CD4-positive, alpha-beta T cell (primary cell): ENCODE data around the gene AHRR. TPM values are rescaled to one million over a fixed set of nuclear protein-coding genes. Genes with fewer than 3 reads are reported as not detected.
"Not testable (repeated sequence)": the region's sequence is repeated elsewhere in the genome, so short reads cannot be mapped to it uniquely, and the experiment has no call there.

Source experiments
- ATAC-seq: fragments of 200-7000 bp; cut with Tn5 transposase; one replicate; pipeline ENCODE4 v1.10.0; 2022; ENCODE audit warnings: mild to moderate bottlenecking; ENCODE audit not compliant: poor library complexity
- CTCF ChIA-PET: fragments of 350-600 bp; sonication (Branson Sonifier 250); formaldehyde crosslinking; loops from one replicate; lab custom pipeline; 2021; ENCODE audit warnings: antibody characterized with exemption, inconsistent platforms; lab: Charles Lee
- POLR2A ChIA-PET: fragments of 350-600 bp; sonication (Branson Sonifier 250); formaldehyde crosslinking; loops from one replicate; lab custom pipeline; 2021; ENCODE audit warnings: antibody characterized with exemption, inconsistent platforms; lab: Charles Lee
- DNase-seq, 14 experiments: peaks; one replicate each; pipeline ENCODE4 v3.0.0-alpha.2; 2013 to 2020; ENCODE audit warnings: mixed read lengths in 2 of 14
- H3K27ac ChIP-seq, 2 donors: one replicate each; pipeline versions ENCODE4 v1.5.1 to v1.7.0; 2013; ENCODE audit warnings: low read length in 2 of 2, low read depth in 1 of 2, mild to moderate bottlenecking in 1 of 2
- H3K27me3 ChIP-seq, 2 experiments: 1 replicate in 1 of 2; 2 replicates in 1 of 2; pipeline versions ENCODE4 v1.6.1 to v1.7.0; 2013; ENCODE audit warnings: low read length in 2 of 2, control low read depth in 1 of 2, mild to moderate bottlenecking in 1 of 2, moderate library complexity in 1 of 2; ENCODE audit not compliant: insufficient read depth in 2 of 2, control insufficient read depth in 1 of 2
- H3K36me3 ChIP-seq: one replicate; pipeline ENCODE4 v1.6.1; 2013; ENCODE audit warnings: low read length, control low read depth; ENCODE audit not compliant: insufficient read depth
- H3K4me1 ChIP-seq: one replicate; pipeline ENCODE4 v1.6.1; 2013; ENCODE audit warnings: low read length, control low read depth; ENCODE audit not compliant: insufficient read depth
- H3K4me3 ChIP-seq: one replicate; pipeline ENCODE4 v1.5.1; 2013; ENCODE audit warnings: mild to moderate bottlenecking, low read length, moderate library complexity
- H3K9me3 ChIP-seq, 2 experiments: 1 replicate in 1 of 2; 2 replicates in 1 of 2; pipeline versions ENCODE4 v1.6.1 to v1.7.0; 2013; ENCODE audit warnings: low read length in 2 of 2, mild to moderate bottlenecking in 2 of 2, control low read depth in 1 of 2, moderate library complexity in 1 of 2; ENCODE audit not compliant: control insufficient read depth in 1 of 2, insufficient read depth in 1 of 2
- H3K27ac Mint-ChIP-seq: one replicate; pipeline ENCODE4 v1.8.0; 2020; ENCODE audit warnings: mixed read lengths
- H3K27me3 Mint-ChIP-seq: one replicate; pipeline ENCODE4 v1.8.0; 2021; ENCODE audit warnings: mixed read lengths
- H3K36me3 Mint-ChIP-seq: one replicate; pipeline ENCODE4 v1.8.0; 2021; ENCODE audit warnings: low read depth, mixed read lengths
- H3K4me1 Mint-ChIP-seq: one replicate; pipeline ENCODE4 v1.8.0; 2021; ENCODE audit warnings: low read depth, mixed read lengths
- H3K4me3 Mint-ChIP-seq: one replicate; pipeline ENCODE4 v1.8.0; 2020; ENCODE audit warnings: mild to moderate bottlenecking, mixed read lengths
- H3K9me3 Mint-ChIP-seq: one replicate; pipeline ENCODE4 v1.8.0; 2020; ENCODE audit warnings: mixed read lengths
- CTCF ChIP-seq: fragments of 200-600 bp; IDR thresholded peaks from one replicate; pipeline ENCODE4 v1.8.0; 2022; ENCODE audit warnings: antibody characterized with exemption, mild to moderate bottlenecking
- intact Hi-C, 2 experiments: fragments of 100-400 bp; cut with DNase I in 1 of 2; cut with micrococcal nuclease in 1 of 2; formaldehyde crosslinking; loops; one replicate each; pipeline versions ENCODE4 v1.15.1 to v1.9.0; 2023 to 2025; cut with DNase I, micrococcal nuclease
- total RNA-seq, 174 experiments: library from RNA in 2 of 174; stranded (reverse) in 2 of 174; gene quantifications; one replicate each; pipeline ENCODE4 v1.2.3 and lab custom pipeline; 2021 to 2026

The AHRR gene
- total RNA-seq, 2 experiments from 2014 or later: 0.45 to 0.63 TPM

- Mint-ChIP-seq H3K9me3 (no peaks in the 10 kb centered on the region), H3K27me3 (peaks cover 29% of the 10 kb centered on the region), H3K4me3 (no peak overlapping the region), H3K36me3 (no peaks in the 10 kb centered on the region), H3K4me1 (no peaks in the 10 kb centered on the region), H3K27ac (no peak overlapping the region)
- DNase-seq: no peak
- Histone ChIP-seq H3K27me3 (peaks cover 0 to 7% of the 10 kb centered on the region in 2 experiments), H3K4me1 (no peaks in the 10 kb centered on the region), H3K4me3 (no peak overlapping the region), H3K9me3 (no peaks in the 10 kb centered on the region), H3K27ac (no peak overlapping the region), H3K36me3 (no peaks in the 10 kb centered on the region)
- ChIA-PET POLR2A (no interaction called here), CTCF (no interaction called here)
- no peak for ATAC-seq
- TF ChIP-seq CTCF: no peak
- intact Hi-C loops: no loop called here
These were observed 86.3 kb downstream of the AHRR start for GRCh38 chr5:407801-408268.

- Histone ChIP-seq H3K36me3 (no peaks in the 10 kb centered on the region), H3K9me3 (no peaks in the 10 kb centered on the region), H3K27me3 (no peaks in the 10 kb centered on the region), H3K27ac (no peak overlapping the region), H3K4me1 (no peaks in the 10 kb centered on the region), H3K4me3 (no peak overlapping the region)
- Mint-ChIP-seq H3K4me3 (no peak overlapping the region), H3K9me3 (no peaks in the 10 kb centered on the region), H3K27ac (no peak overlapping the region), H3K36me3 (no peaks in the 10 kb centered on the region), H3K4me1 (no peaks in the 10 kb centered on the region), H3K27me3 (peaks cover 12% of the 10 kb centered on the region)
- POLR2A ChIA-PET: no interaction called here
- DNase-seq (no peak), ATAC-seq (no peak)
- intact Hi-C loops: no loop called here
- no peak for TF ChIP-seq CTCF
- CTCF ChIA-PET: no interaction called here
These were observed 89.5 kb downstream of the AHRR start for GRCh38 chr5:410911-411517.

- Mint-ChIP-seq H3K27me3 (peaks cover 12% of the 10 kb centered on the region), H3K36me3 (no peaks in the 10 kb centered on the region), H3K4me1 (no peaks in the 10 kb centered on the region), H3K27ac (no peak overlapping the region), H3K4me3 (no peak overlapping the region), H3K9me3 (no peaks in the 10 kb centered on the region)
- CTCF ChIA-PET: no interaction called here
- POLR2A ChIA-PET: no interaction called here
- TF ChIP-seq CTCF: no peak
- Histone ChIP-seq H3K27ac (no peak overlapping the region), H3K36me3 (no peaks in the 10 kb centered on the region), H3K9me3 (no peaks in the 10 kb centered on the region), H3K4me1 (no peaks in the 10 kb centered on the region), H3K27me3 (no peaks in the 10 kb centered on the region), H3K4me3 (no peak overlapping the region)
- ATAC-seq (no peak), DNase-seq (peak in 1 of 14 experiments; percentile 15)
- intact Hi-C loops: no loop called here
These were observed 90.2 kb downstream of the AHRR start for GRCh38 chr5:411728-412127.

GRCh38 chr5:414991-415927 is 93.7 kb downstream of the AHRR start:
- DNase-seq: peak in 2 of 14 experiments; percentile 18 to 33
- H3K27me3 ChIP-seq, H3K27ac Mint-ChIP-seq, H3K4me3 Mint-ChIP-seq, H3K36me3 Mint-ChIP-seq, ATAC-seq, H3K36me3 ChIP-seq, H3K27me3 Mint-ChIP-seq, intact Hi-C loops, H3K9me3 Mint-ChIP-seq, H3K4me1 Mint-ChIP-seq, H3K4me3 ChIP-seq, CTCF ChIA-PET, H3K9me3 ChIP-seq, POLR2A ChIA-PET, H3K4me1 ChIP-seq: not testable (repeated sequence)
- peak overlapping the region in 1 of 2 donors; percentile 35 for H3K27ac ChIP-seq
